Measurements from ENCODE around the gene RBM6. TPM values are rescaled to one million over a fixed set of nuclear protein-coding genes. Genes with fewer than 3 reads are reported as not detected.

Gene RBM6
- total RNA-seq, 1 donor from 2014 or later: 53.9 TPM

- FAIRE-seq (no peak), DNase-seq (ENCODE audit: low read depth) (no peak)
- Mint-ChIP-seq H3K27ac (ENCODE audit: unreplicated experiment) (no peak overlapping the region), H3K4me1 (ENCODE audit: low read depth, unreplicated experiment) (no peaks in the 10 kb centered on the region), H3K4me3 (ENCODE audit: unreplicated experiment) (no peak overlapping the region), H3K36me3 (ENCODE audit: low read depth, unreplicated experiment) (no peaks in the 10 kb centered on the region), H3K9me3 (ENCODE audit: unreplicated experiment) (peaks cover 2% of the 10 kb centered on the region), H3K27me3 (ENCODE audit: low read depth, unreplicated experiment) (no peaks in the 10 kb centered on the region)
- H3K9me3 ChIP-seq (ENCODE audit: insufficient read depth, low read depth, low read length): no peaks in the 10 kb centered on the region
- H3K27me3 ChIP-seq (ENCODE audit: insufficient read depth, low read length): no peaks in the 10 kb centered on the region
- H3K4me2 ChIP-seq (ENCODE audit: low read length): no peak overlapping the region
- peaks cover 20% of the 10 kb centered on the region for H3K79me2 ChIP-seq (ENCODE audit: insufficient read depth, low read length)
- no peak overlapping the region for H3K9ac ChIP-seq (ENCODE audit: low read length)
- TF ChIP-seq CTCF (IDR thresholded peaks at IDR 0.05; ENCODE audit: insufficient read depth, low read depth, low read length): no peak
- TF ChIP-seq EZH2 (IDR thresholded peaks at IDR 0.05; ENCODE audit: insufficient read depth, low read length): no peak
- H3K4me3 ChIP-seq (ENCODE audit: insufficient read depth, low read depth, low read length): no peak overlapping the region
- H3K27ac ChIP-seq (ENCODE audit: low read depth, low read length): no peak overlapping the region
- H3K36me3 ChIP-seq (ENCODE audit: insufficient read depth, low read length): no peaks in the 10 kb centered on the region
- H3K4me1 ChIP-seq (ENCODE audit: insufficient read depth, low read length): peaks cover 9% of the 10 kb centered on the region
- H4K20me1 ChIP-seq (ENCODE audit: insufficient read depth, low read length): peaks cover 16% of the 10 kb centered on the region
- H2AFZ ChIP-seq (ENCODE audit: low read depth, low read length): no peak overlapping the region
Measured at GRCh38 chr3:49937090-49937489, 2.9 kb upstream of the RBM6 start.

- Histone ChIP-seq H3K4me3 (ENCODE audit: insufficient read depth, low read depth, low read length) (peak overlapping the region; percentile 97), H3K4me1 (ENCODE audit: insufficient read depth, low read length) (peaks cover 9% of the 10 kb centered on the region), H3K79me2 (ENCODE audit: insufficient read depth, low read length) (peaks cover 55% of the 10 kb centered on the region), H3K9me3 (ENCODE audit: insufficient read depth, low read depth, low read length) (no peaks in the 10 kb centered on the region), H4K20me1 (ENCODE audit: insufficient read depth, low read length) (peaks cover 47% of the 10 kb centered on the region), H3K36me3 (ENCODE audit: insufficient read depth, low read length) (no peaks in the 10 kb centered on the region), H3K9ac (ENCODE audit: low read length) (peak overlapping the region; percentile 89), H3K4me2 (ENCODE audit: low read length) (peak overlapping the region; percentile 93), H3K27me3 (ENCODE audit: insufficient read depth, low read length) (no peaks in the 10 kb centered on the region), H3K27ac (ENCODE audit: low read depth, low read length) (peak overlapping the region; percentile 89), H2AFZ (ENCODE audit: low read depth, low read length) (peak overlapping the region; percentile 81)
- Mint-ChIP-seq H3K36me3 (ENCODE audit: low read depth, unreplicated experiment) (no peaks in the 10 kb centered on the region), H3K27ac (ENCODE audit: unreplicated experiment) (peak overlapping the region; percentile 98), H3K9me3 (ENCODE audit: unreplicated experiment) (peaks cover 2% of the 10 kb centered on the region), H3K27me3 (ENCODE audit: low read depth, unreplicated experiment) (no peaks in the 10 kb centered on the region), H3K4me3 (ENCODE audit: unreplicated experiment) (peak overlapping the region; percentile 99), H3K4me1 (ENCODE audit: low read depth, unreplicated experiment) (no peaks in the 10 kb centered on the region)
- FAIRE-seq: no peak
- DNase-seq (ENCODE audit: low read depth): no peak
- TF ChIP-seq EZH2 (IDR thresholded peaks at IDR 0.05; ENCODE audit: insufficient read depth, low read length) (no peak), CTCF (IDR thresholded peaks at IDR 0.05; ENCODE audit: insufficient read depth, low read depth, low read length) (no peak)
Measured at GRCh38 chr3:49940667-49941249, 808 bp downstream of the RBM6 start.

- H3K9me3 ChIP-seq (ENCODE audit: insufficient read depth, low read depth, low read length): no peaks in the 10 kb centered on the region
- no peaks in the 10 kb centered on the region for H3K27me3 Mint-ChIP-seq (ENCODE audit: low read depth, unreplicated experiment)
- no peak overlapping the region for H2AFZ ChIP-seq (ENCODE audit: low read depth, low read length)
- H3K4me3 ChIP-seq (ENCODE audit: insufficient read depth, low read depth, low read length): no peak overlapping the region
- no peak overlapping the region for H3K9ac ChIP-seq (ENCODE audit: low read length)
- peak overlapping the region; percentile 66 for H3K4me3 Mint-ChIP-seq (ENCODE audit: unreplicated experiment)
- DNase-seq (ENCODE audit: low read depth) (no peak), FAIRE-seq (no peak)
- no peaks in the 10 kb centered on the region for H3K36me3 Mint-ChIP-seq (ENCODE audit: low read depth, unreplicated experiment)
- H3K4me1 Mint-ChIP-seq (ENCODE audit: low read depth, unreplicated experiment): no peaks in the 10 kb centered on the region
- no peak overlapping the region for H3K27ac ChIP-seq (ENCODE audit: low read depth, low read length)
- H3K4me2 ChIP-seq (ENCODE audit: low read length): no peak overlapping the region
- no peaks in the 10 kb centered on the region for H3K36me3 ChIP-seq (ENCODE audit: insufficient read depth, low read length)
- H4K20me1 ChIP-seq (ENCODE audit: insufficient read depth, low read length): peaks cover 65% of the 10 kb centered on the region
- H3K9me3 Mint-ChIP-seq (ENCODE audit: unreplicated experiment): no peaks in the 10 kb centered on the region
- no peaks in the 10 kb centered on the region for H3K27me3 ChIP-seq (ENCODE audit: insufficient read depth, low read length)
- H3K79me2 ChIP-seq (ENCODE audit: insufficient read depth, low read length): peaks cover 73% of the 10 kb centered on the region
- H3K4me1 ChIP-seq (ENCODE audit: insufficient read depth, low read length): peaks cover 9% of the 10 kb centered on the region
- TF ChIP-seq CTCF (IDR thresholded peaks at IDR 0.05; ENCODE audit: insufficient read depth, low read depth, low read length) (no peak), EZH2 (IDR thresholded peaks at IDR 0.05; ENCODE audit: insufficient read depth, low read length) (no peak)
- H3K27ac Mint-ChIP-seq (ENCODE audit: unreplicated experiment): no peak overlapping the region
Measured at GRCh38 chr3:49942651-49943050, 2.7 kb downstream of the RBM6 start.

All from astrocyte (in vitro differentiated cells and primary cell).